Inflammatory macrophage treated with lipopolysaccharide for 1 hour (primary cell): ENCODE measurements around the gene NEURL1B.
A peak's percentile ranks its signal among the peaks of the same experiment; 100 is the strongest.
"Not testable (repeated sequence)": the region's sequence is repeated elsewhere in the genome, so short reads cannot be mapped to it uniquely, and the experiment has no call there.

Source experiments
- DNase-seq, 2 donors: peaks; one replicate each; pipeline ENCODE4 v3.0.0-alpha.2; 2020 to 2022

Gene NEURL1B

GRCh38 chr5:172636279-172637050 lies 4.6 kb upstream of the NEURL1B start:
- no peak for DNase-seq

DNA sequence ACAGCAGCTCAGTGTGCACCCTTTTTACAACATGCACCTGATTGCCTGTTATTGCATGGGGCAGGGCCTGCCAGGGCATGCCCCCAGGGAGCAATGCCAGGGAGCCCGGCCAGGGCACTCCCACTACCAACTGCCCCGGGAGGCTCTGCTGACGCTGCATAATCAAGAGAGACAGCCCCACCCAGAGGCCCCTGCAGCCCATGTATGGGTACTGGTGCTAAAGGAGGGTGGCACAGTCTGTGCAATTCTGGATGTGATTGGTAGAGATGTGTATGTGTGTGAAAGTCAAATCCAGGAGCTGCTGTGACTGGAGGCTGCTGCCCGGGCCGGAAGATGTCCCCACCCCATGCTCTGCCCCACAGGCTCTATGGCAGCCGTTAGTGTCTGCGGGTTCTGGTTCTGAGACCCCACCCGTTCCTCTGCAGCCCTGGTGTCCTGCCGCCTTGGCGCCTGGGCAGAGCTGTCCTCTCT lies 3.9 kb upstream of the NEURL1B start:
- no peak for DNase-seq

DNA sequence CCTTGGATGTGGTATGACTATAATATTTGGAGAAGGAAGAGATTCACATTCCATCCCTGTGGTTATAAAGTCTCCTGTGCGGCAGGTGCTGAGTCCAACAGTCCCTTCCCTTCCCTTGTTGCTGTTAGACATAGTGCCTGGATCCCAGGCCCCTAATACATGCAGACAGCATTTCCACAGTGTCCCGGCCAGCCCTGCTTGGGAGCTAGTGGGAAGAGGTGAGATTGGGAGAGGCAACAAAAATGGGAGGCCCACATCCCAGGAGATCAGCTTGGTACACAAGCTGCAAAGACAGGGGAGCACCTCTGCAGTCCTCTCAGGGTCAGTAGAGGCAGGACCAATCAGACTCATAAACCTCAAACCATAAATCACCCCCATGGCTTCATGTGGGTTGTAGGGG lies 3.3 kb upstream of the NEURL1B start:
- no peak for DNase-seq

GRCh38 chr5:172638209-172638768 lies 2.8 kb upstream of the NEURL1B start:
- DNase-seq: no peak

- no peak for DNase-seq
Observed at GRCh38 chr5:172640139-172640538, 924 bp upstream of the NEURL1B start.

GRCh38 chr5:172641359-172642050 lies 442 bp downstream of the NEURL1B start:
- DNase-seq: no peak

- no peak for DNase-seq
Observed at GRCh38 chr5:172642051-172642409, 967 bp downstream of the NEURL1B start.

GRCh38 chr5:172642486-172642885 lies 1.4 kb downstream of the NEURL1B start:
- no peak for DNase-seq

- no peak for DNase-seq
Observed at GRCh38 chr5:172642926-172643871, 2.1 kb downstream of the NEURL1B start.

DNA sequence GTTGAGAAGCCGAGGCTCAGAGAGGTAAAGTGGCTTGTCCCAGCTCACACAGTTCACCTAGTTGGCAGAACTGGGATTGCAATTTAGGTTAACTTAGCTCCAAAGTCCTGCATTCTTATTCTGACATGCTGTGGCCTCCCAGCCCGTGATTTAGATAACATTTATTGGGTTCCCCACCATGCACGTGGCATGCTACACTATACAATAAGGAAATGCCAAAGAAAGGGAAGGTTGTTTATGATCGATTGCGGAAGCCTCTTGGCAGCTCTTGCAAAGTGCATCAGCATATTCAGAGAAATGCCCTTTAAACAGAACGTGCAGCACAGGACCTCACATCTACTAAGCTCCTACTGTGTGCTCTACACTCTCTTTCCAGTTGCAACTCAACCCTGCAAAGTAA lies 3.2 kb downstream of the NEURL1B start:
- no peak for DNase-seq

- DNase-seq: no peak
Observed at GRCh38 chr5:172644711-172645110, 3.6 kb downstream of the NEURL1B start.

GRCh38 chr5:172645271-172646055 lies 4.4 kb downstream of the NEURL1B start:
- DNase-seq: no peak

DNA sequence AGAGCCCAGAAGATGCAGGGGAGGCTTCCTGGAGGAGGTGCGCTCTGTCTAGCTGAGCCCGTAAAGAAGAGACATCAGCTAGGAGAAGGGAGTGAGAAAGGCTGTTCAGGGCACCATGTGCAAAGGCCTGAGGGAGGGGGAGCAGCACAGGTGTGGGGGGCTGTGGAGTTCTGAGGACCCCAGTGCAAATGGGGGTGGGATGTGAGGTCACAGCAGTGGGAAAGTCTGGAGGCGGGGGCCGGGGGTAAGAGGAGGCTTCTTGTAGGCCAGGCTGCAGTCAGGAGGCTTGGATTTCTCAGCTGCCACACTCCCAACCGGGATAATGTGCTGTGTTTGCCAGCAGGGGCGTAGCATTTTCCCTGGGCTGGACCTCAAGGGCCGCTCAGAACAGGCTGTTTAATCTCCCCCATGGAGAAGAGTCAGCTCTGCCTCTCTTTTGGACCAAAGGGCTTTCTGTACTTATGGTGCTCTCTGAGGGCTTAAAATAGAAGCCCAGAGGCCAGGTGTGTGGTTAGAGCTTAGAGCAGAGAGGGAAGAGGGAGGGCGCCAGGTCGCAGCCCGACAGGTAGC lies 5.7 kb downstream of the NEURL1B start:
- no peak for DNase-seq

GRCh38 chr5:172647352-172648012 lies 6.4 kb downstream of the NEURL1B start:
- DNase-seq: no peak

- DNase-seq: no peak
Observed at GRCh38 chr5:172648013-172648381, 6.9 kb downstream of the NEURL1B start.

- DNase-seq: peak in 1 of 2 donors; percentile 5
Observed at GRCh38 chr5:172648755-172649154, 7.7 kb downstream of the NEURL1B start.

DNA sequence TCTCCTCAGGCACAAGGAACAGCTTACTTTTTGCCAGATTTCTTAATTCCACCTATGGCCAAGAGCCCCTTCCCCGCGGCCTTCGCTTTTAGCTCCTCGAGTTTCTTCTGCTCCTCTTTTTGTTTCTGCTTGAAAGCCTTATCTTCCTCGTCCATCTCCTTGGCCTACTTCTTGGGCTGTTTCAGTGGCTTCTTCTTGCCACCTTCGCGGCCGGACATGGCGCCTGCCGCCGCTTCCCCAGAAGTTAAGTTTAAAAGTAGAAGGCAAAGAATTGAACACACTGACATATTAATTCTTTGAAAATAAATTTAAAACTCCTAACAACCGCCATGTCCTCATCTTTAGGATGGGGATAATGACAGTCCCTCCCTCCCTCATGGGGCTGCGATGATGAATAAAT lies 15.4 kb downstream of the NEURL1B start:
- not testable (repeated sequence) for DNase-seq

GRCh38 chr5:172657524-172658233 lies 16.6 kb downstream of the NEURL1B start:
- not testable (repeated sequence) for DNase-seq

GRCh38 chr5:172658391-172658790 lies 17.3 kb downstream of the NEURL1B start:
- no peak for DNase-seq

DNA sequence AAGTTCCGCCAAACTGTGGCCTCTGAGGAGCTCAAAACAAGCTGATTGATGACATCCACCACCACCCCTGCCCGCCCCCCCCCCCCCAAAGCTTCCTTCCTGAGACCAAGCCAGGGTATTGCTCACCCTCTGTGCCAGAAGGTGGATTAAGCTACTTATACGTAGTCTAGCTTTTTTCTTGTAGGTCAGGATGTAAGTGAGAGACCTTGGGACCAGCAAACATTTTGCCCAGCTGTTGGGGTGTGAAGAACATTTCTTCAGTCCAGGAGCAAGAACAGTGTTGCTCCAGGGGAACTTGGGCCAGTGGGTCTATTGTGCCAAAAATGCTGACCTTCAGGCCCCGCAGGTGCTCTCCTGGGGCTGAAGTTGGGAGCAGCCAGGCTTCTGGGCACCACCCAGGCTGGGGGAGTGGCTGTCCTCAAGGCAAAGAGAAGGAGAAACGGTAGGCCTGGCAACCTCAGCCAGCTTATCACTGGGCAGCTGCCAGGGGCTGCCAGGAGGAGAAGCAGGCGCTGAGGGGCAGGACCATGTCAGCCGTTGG lies 18.0 kb downstream of the NEURL1B start:
- no peak for DNase-seq
